Esophagus (tissue), 2 donors: ENCODE data around the gene SLC30A10. TPM values are rescaled to one million over a fixed set of nuclear protein-coding genes. Genes with fewer than 3 reads are reported as not detected.
"Not testable (repeated sequence)": the region's sequence is repeated elsewhere in the genome, so short reads cannot be mapped to it uniquely, and the experiment has no call there.

ENCODE experiments used
- H3K27ac ChIP-seq, 2 donors: one replicate each; pipeline ENCODE4 v1.5.1; 2013; ENCODE audit warnings: low read depth in 2 of 2, mild to moderate bottlenecking in 2 of 2, inconsistent platforms in 1 of 2, low read length in 1 of 2, moderate library complexity in 1 of 2
- H3K27me3 ChIP-seq, 2 donors: one replicate each; pipeline ENCODE4 v1.6.1; 2013; ENCODE audit warnings: low read length in 2 of 2, control low read depth in 1 of 2, mild to moderate bottlenecking in 1 of 2; ENCODE audit not compliant: insufficient read depth in 2 of 2, control insufficient read depth in 1 of 2
- H3K36me3 ChIP-seq, 2 donors: one replicate each; pipeline ENCODE4 v1.6.1; 2013; ENCODE audit warnings: low read length in 1 of 2; ENCODE audit not compliant: control insufficient read depth in 2 of 2, insufficient read depth in 2 of 2
- H3K4me1 ChIP-seq, 2 donors: one replicate each; pipeline ENCODE4 v1.6.1; 2013; ENCODE audit warnings: low read length in 1 of 2; ENCODE audit not compliant: control insufficient read depth in 2 of 2, insufficient read depth in 2 of 2
- H3K4me3 ChIP-seq, 2 donors: one replicate each; pipeline ENCODE4 v1.5.1; 2013; ENCODE audit warnings: low read length in 2 of 2, mild to moderate bottlenecking in 2 of 2, low read depth in 1 of 2, moderate library complexity in 1 of 2
- H3K9me3 ChIP-seq, 2 donors: one replicate each; pipeline ENCODE4 v1.6.1; 2013; ENCODE audit warnings: mild to moderate bottlenecking in 2 of 2, low read depth in 1 of 2, low read length in 1 of 2, moderate library complexity in 1 of 2; ENCODE audit not compliant: control insufficient read depth in 2 of 2, insufficient read depth in 1 of 2
- whole genome bisulfite sequencing, 2 donors: extraction: QIAGEN DNeasy Blood & Tissue Kit; methylation state at CpG; one replicate each; pipeline ENCODE4 v1.1.7; 2013; 5-methylcytosine and 5-hydroxymethylcytosine counted together
- polyA plus RNA-seq, 2 donors: library from polyadenylated mRNA; stranded (reverse); fragments of 200-250 nt; gene quantifications; one replicate each; pipeline ENCODE4 v1.2.3, GENCODE V29; 2013
- donor health status: healthy with polysubstance abuse.
- donor health status: Bipolar disorder and iron deficiency.

Gene SLC30A10
- polyA plus RNA-seq, 2 donors: not detected

DNA sequence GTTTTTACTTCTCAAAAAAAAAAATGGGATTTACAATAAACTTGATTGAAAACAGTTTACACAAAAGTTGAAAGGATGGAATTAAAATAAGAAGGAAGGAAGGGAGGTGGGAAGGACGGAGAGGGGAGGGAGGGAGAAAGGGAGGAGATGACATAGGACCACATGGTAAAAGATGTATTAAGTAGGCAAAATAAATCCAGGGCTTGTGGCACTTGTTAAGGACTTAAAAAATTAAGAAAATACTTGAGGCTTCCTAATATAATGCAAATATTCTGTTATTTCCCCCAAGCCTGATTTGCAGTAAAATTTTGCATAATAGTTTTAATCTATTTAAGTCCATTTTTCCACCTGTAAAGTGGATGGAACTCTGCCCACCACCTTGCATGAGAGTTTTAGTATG lies 27.5 kb downstream of the SLC30A10 start:
- Histone ChIP-seq H3K4me3 (no peak overlapping the region), H3K9me3 (no peaks in the 10 kb centered on the region), H3K27me3 (no peaks in the 10 kb centered on the region), H3K27ac (no peak overlapping the region), H3K36me3 (no peaks in the 10 kb centered on the region), H3K4me1 (no peaks in the 10 kb centered on the region)
- WGBS, 2 donors: 40% methylated on average over 1 of the region's 1 CpG; no CpG with 5 or more reads in 1 of the 2 donors

GRCh38 chr1:219900201-219900600 lies 28.2 kb downstream of the SLC30A10 start:
- H3K4me1 ChIP-seq: no peaks in the 10 kb centered on the region
- no peaks in the 10 kb centered on the region for H3K9me3 ChIP-seq
- no peaks in the 10 kb centered on the region for H3K36me3 ChIP-seq
- no peak overlapping the region for H3K4me3 ChIP-seq
- no peak overlapping the region for H3K27ac ChIP-seq
- 14 to 17% methylated on average over 1 of the region's 1 CpG for WGBS, 2 donors
- no peaks in the 10 kb centered on the region for H3K27me3 ChIP-seq

DNA sequence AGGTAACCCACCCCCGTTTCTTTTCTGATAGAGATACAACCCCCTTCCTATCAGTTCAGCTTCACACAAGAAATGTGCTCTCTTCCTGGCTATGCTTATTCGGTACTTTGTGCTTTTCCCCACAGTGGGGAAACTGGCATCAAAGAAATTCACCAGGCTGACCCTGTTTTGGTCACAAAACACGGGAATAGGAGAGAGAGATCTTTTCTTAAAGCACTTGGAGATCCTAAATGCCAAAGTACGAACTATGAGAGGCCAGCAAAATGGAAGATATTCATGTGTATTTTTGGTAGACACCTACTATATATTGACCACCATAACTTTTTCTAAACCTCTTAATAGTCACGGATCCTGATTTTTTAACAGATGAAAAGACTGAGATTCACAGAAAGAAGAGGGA lies 30.0 kb downstream of the SLC30A10 start:
- Histone ChIP-seq H3K4me3 (no peak overlapping the region), H3K4me1 (no peaks in the 10 kb centered on the region), H3K36me3 (no peaks in the 10 kb centered on the region), H3K9me3 (no peaks in the 10 kb centered on the region), H3K27ac (no peak overlapping the region), H3K27me3 (no peaks in the 10 kb centered on the region)
- WGBS, 2 donors: 75 to 83% methylated on average over 5 of the region's 5 CpGs

DNA sequence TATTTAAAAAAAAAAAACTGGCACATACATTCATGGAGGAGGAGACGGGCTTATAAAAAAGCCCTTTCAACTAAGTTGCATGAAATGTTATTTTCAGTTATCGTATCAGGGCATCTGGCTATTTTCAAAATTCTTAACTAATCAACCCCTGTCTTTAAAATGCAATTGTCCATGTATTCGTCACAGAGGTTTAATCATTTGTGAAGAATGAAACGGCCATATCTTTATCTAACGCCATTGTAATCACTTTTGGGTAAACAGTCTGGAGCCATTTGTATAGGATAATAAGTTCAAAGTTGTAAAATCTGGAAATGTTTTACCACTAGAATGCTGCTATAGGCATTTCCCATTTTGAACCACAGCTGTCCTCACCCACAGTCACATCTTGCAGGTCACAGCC lies 30.4 kb downstream of the SLC30A10 start:
- H3K36me3 ChIP-seq: no peaks in the 10 kb centered on the region
- H3K4me3 ChIP-seq: no peak overlapping the region
- no peak overlapping the region for H3K27ac ChIP-seq
- no peaks in the 10 kb centered on the region for H3K27me3 ChIP-seq
- H3K4me1 ChIP-seq: no peaks in the 10 kb centered on the region
- 52 to 56% methylated on average over 5 of the region's 5 CpGs for WGBS, 2 donors
- H3K9me3 ChIP-seq: no peaks in the 10 kb centered on the region

DNA sequence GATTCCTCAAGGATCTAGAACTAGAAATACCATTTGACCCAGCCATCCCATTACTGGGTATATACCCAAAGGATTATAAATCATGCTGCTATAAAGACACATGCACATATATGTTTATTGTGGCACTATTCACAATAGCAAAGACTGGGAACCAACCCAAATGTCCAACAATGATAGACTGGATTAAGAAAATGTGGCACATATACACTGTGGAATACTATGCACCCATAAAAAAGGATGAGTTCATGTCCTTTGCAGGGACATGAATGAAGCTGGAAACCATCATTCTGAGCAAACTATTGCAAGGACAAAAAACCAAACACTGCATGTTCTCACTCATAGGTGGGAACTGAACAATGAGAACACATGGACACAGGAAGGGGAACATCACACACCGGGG lies 36.1 kb downstream of the SLC30A10 start:
- not testable (repeated sequence) for H3K27me3 ChIP-seq, H3K4me3 ChIP-seq, H3K27ac ChIP-seq, H3K36me3 ChIP-seq, H3K4me1 ChIP-seq, H3K9me3 ChIP-seq
- 100% methylated on average over 1 of the region's 1 CpG for WGBS, 2 donors

- H3K27ac ChIP-seq, H3K9me3 ChIP-seq, H3K27me3 ChIP-seq, H3K4me1 ChIP-seq, H3K36me3 ChIP-seq, H3K4me3 ChIP-seq: not testable (repeated sequence)
- WGBS, 2 donors: 82 to 87% methylated on average over 4 of the region's 4 CpGs
These were observed 36.5 kb downstream of the SLC30A10 start for GRCh38 chr1:219891846-219892245.

DNA sequence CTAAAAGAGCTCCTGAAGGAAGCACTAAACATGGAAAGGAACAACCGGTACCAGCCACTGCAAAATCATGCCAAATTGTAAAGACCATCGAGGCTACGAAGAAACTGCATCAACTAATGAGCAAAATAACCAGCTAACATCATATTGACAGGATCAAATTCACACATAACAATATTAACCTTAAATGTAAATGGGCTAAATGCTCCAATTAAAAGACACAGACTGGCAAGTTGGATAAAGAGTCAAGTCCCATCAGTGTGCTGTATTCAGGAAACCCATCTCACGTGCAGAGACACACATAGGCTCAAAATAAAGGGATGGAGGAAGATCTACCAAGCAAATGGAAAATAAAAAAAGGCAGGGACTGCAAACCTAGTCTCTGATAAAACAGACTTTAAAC lies 39.7 kb downstream of the SLC30A10 start:
- not testable (repeated sequence) for H3K36me3 ChIP-seq, H3K9me3 ChIP-seq, H3K4me3 ChIP-seq, H3K4me1 ChIP-seq, H3K27me3 ChIP-seq, H3K27ac ChIP-seq
- WGBS, 2 donors: 85 to 86% methylated on average over 4 of the region's 4 CpGs

DNA sequence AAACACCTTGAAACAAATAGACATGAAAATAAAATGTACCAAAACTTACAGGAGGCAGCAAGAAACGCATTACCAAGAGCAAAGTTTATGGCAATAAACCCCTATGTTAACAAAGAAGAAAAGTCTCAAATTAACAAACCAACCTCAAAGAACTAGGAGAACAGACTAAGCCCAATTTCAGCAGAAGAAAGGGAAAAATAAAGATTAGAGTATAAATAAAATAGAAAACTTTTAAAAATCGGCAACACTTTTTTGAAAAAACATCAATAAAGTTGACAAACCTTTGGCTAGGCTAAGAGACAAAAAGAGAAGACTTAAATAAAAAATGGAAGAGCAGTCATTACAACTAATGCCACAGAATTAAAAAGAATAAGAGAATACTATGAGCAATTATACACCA lies 42.7 kb downstream of the SLC30A10 start:
- no peaks in the 10 kb centered on the region for H3K36me3 ChIP-seq
- H3K4me3 ChIP-seq: no peak overlapping the region
- no peak overlapping the region for H3K27ac ChIP-seq
- H3K4me1 ChIP-seq: no peaks in the 10 kb centered on the region
- 84 to 89% methylated on average over 2 of the region's 2 CpGs for WGBS, 2 donors
- no peaks in the 10 kb centered on the region for H3K27me3 ChIP-seq
- no peaks in the 10 kb centered on the region for H3K9me3 ChIP-seq

GRCh38 chr1:219883400-219884332 lies 44.7 kb downstream of the SLC30A10 start:
- Histone ChIP-seq H3K36me3 (no peaks in the 10 kb centered on the region), H3K9me3 (no peaks in the 10 kb centered on the region), H3K27ac (no peak overlapping the region), H3K4me3 (no peak overlapping the region), H3K4me1 (no peaks in the 10 kb centered on the region), H3K27me3 (no peaks in the 10 kb centered on the region)
- 54 to 58% methylated on average over 5 of the region's 5 CpGs for WGBS, 2 donors

- 66 to 67% methylated on average over 3 of the region's 3 CpGs for WGBS, 2 donors
- Histone ChIP-seq H3K9me3 (no peaks in the 10 kb centered on the region), H3K36me3 (no peaks in the 10 kb centered on the region), H3K4me1 (no peaks in the 10 kb centered on the region), H3K4me3 (no peak overlapping the region), H3K27ac (no peak overlapping the region), H3K27me3 (no peaks in the 10 kb centered on the region)
These were observed 45.6 kb downstream of the SLC30A10 start for GRCh38 chr1:219882755-219883154.
